ENCODE data around the gene PCNX1.
"Not testable (repeated sequence)": the region's sequence is repeated elsewhere in the genome, so short reads cannot be mapped to it uniquely, and the experiment has no call there.

The PCNX1 gene

GRCh38 chr14:71063351-71063750, 156.1 kb downstream of the PCNX1 start:
- H3K4me1 ChIP-seq (ENCODE audit: control insufficient read depth, low read length): no peaks in the 10 kb centered on the region
- H3F3A ChIP-seq (ENCODE audit: control insufficient read depth, insufficient read depth): no peaks in the 10 kb centered on the region
- no peak for TF ChIP-seq CTCF (IDR thresholded peaks at IDR 0.05; ENCODE audit: low read depth, low read length, poor library complexity, severe bottlenecking)
- TF ChIP-seq EZH2phosphoT487 (IDR thresholded peaks at IDR 0.05; ENCODE audit: borderline replicate concordance, low read length): no peak
- no peaks in the 10 kb centered on the region for H3K9me2 ChIP-seq (replicated peaks; ENCODE audit: control insufficient read depth, low read length)
- no peaks in the 10 kb centered on the region for H3K79me2 ChIP-seq (ENCODE audit: control insufficient read depth, low read length)
- H3K27me3 ChIP-seq (ENCODE audit: control insufficient read depth, low read length): no peaks in the 10 kb centered on the region
- H3K4me3 ChIP-seq (ENCODE audit: low read length): no peak overlapping the region
- H4K20me1 ChIP-seq (ENCODE audit: control insufficient read depth, insufficient read depth, low read depth, low read length): no peaks in the 10 kb centered on the region
- no peaks in the 10 kb centered on the region; the same call in 1 of the 2 replicates for H3K9me3 ChIP-seq (ENCODE audit: control insufficient read depth, insufficient read depth, low read length)
- peaks cover 32% of the 10 kb centered on the region for H3K36me3 ChIP-seq (ENCODE audit: control insufficient read depth, low read length)
- no peak overlapping the region for H3K4me2 ChIP-seq (ENCODE audit: low read length)
- H3K27ac ChIP-seq (ENCODE audit: low read depth, low read length): no peak overlapping the region

- not testable (repeated sequence) for H3K27me3 ChIP-seq (ENCODE audit: control insufficient read depth, low read length); H3K27ac ChIP-seq (ENCODE audit: low read depth, low read length); H3K79me2 ChIP-seq (ENCODE audit: control insufficient read depth, low read length); H3K9me3 ChIP-seq (ENCODE audit: control insufficient read depth, insufficient read depth, low read length); H3K4me1 ChIP-seq (ENCODE audit: control insufficient read depth, low read length); H4K20me1 ChIP-seq (ENCODE audit: control insufficient read depth, insufficient read depth, low read depth, low read length); H3K9me2 ChIP-seq (replicated peaks; ENCODE audit: control insufficient read depth, low read length); H3K4me2 ChIP-seq (ENCODE audit: low read length); H3K4me3 ChIP-seq (ENCODE audit: low read length); H3F3A ChIP-seq (ENCODE audit: control insufficient read depth, insufficient read depth)
- H3K36me3 ChIP-seq (ENCODE audit: control insufficient read depth, low read length): peaks cover 25% of the 10 kb centered on the region
These were observed 157.5 kb downstream of the PCNX1 start for GRCh38 chr14:71064747-71065146.

- H3K4me3 ChIP-seq (ENCODE audit: low read length): no peak overlapping the region
- H3K36me3 ChIP-seq (ENCODE audit: control insufficient read depth, low read length): peaks cover 12% of the 10 kb centered on the region
These were observed 162.9 kb downstream of the PCNX1 start for GRCh38 chr14:71070169-71070568.

GRCh38 chr14:71071042-71071441, 163.8 kb downstream of the PCNX1 start:
- Histone ChIP-seq H3F3A (ENCODE audit: control insufficient read depth, insufficient read depth) (no peaks in the 10 kb centered on the region), H3K27me3 (ENCODE audit: control insufficient read depth, low read length) (no peaks in the 10 kb centered on the region), H3K9me2 (replicated peaks; ENCODE audit: control insufficient read depth, low read length) (no peaks in the 10 kb centered on the region), H3K4me3 (ENCODE audit: low read length) (no peak overlapping the region), H3K27ac (ENCODE audit: low read depth, low read length) (no peak overlapping the region), H3K4me2 (ENCODE audit: low read length) (no peak overlapping the region), H3K4me1 (ENCODE audit: control insufficient read depth, low read length) (no peaks in the 10 kb centered on the region), H3K36me3 (ENCODE audit: control insufficient read depth, low read length) (peaks cover 15% of the 10 kb centered on the region), H4K20me1 (ENCODE audit: control insufficient read depth, insufficient read depth, low read depth, low read length) (no peaks in the 10 kb centered on the region), H3K9me3 (ENCODE audit: control insufficient read depth, insufficient read depth, low read length) (no peaks in the 10 kb centered on the region), H3K79me2 (ENCODE audit: control insufficient read depth, low read length) (no peaks in the 10 kb centered on the region)
- no peak for TF ChIP-seq CTCF (IDR thresholded peaks at IDR 0.05; ENCODE audit: low read depth, low read length, poor library complexity, severe bottlenecking)
- TF ChIP-seq EZH2phosphoT487 (IDR thresholded peaks at IDR 0.05; ENCODE audit: borderline replicate concordance, low read length): no peak

More at GRCh38 chr14:71070169-71070568, 162.9 kb downstream of the PCNX1 start:
- H3K27me3 ChIP-seq (ENCODE audit: control insufficient read depth, low read length): no peaks in the 10 kb centered on the region
- H3K79me2 ChIP-seq (ENCODE audit: control insufficient read depth, low read length): no peaks in the 10 kb centered on the region
- no peak overlapping the region for H3K27ac ChIP-seq (ENCODE audit: low read depth, low read length)
- no peak overlapping the region for H3K4me2 ChIP-seq (ENCODE audit: low read length)
- no peaks in the 10 kb centered on the region for H3K9me3 ChIP-seq (ENCODE audit: control insufficient read depth, insufficient read depth, low read length)
- H3K4me1 ChIP-seq (ENCODE audit: control insufficient read depth, low read length): no peaks in the 10 kb centered on the region
- no peaks in the 10 kb centered on the region for H3F3A ChIP-seq (ENCODE audit: control insufficient read depth, insufficient read depth)
- no peaks in the 10 kb centered on the region for H3K9me2 ChIP-seq (replicated peaks; ENCODE audit: control insufficient read depth, low read length)
- no peaks in the 10 kb centered on the region for H4K20me1 ChIP-seq (ENCODE audit: control insufficient read depth, insufficient read depth, low read depth, low read length)
- TF ChIP-seq EZH2phosphoT487 (IDR thresholded peaks at IDR 0.05; ENCODE audit: borderline replicate concordance, low read length) (no peak), CTCF (IDR thresholded peaks at IDR 0.05; ENCODE audit: low read depth, low read length, poor library complexity, severe bottlenecking) (no peak)

All from DOHH2 (cell line).